COLO668 (cell line): ENCODE measurements around the gene LUC7L.
A peak's percentile ranks its signal among the peaks of the same experiment; 100 is the strongest.
"Not testable (repeated sequence)": the region's sequence is repeated elsewhere in the genome, so short reads cannot be mapped to it uniquely, and the experiment has no call there.

ENCODE experiments used
- DNase-seq: peaks from one replicate; lab custom pipeline; 2025; ENCODE audit not compliant: unreplicated experiment; lab: John Stamatoyannopoulos, UW

LUC7L gene

GRCh38 chr16:263944-264343, 34.7 kb upstream of the LUC7L start:
- no peak for DNase-seq

GRCh38 chr16:263182-263774, 34.0 kb upstream of the LUC7L start:
- DNase-seq, result no peak

- no peak for DNase-seq
Observed at GRCh38 chr16:262121-262745, 33.0 kb upstream of the LUC7L start.

- no peak for DNase-seq
Observed at GRCh38 chr16:261031-261691, 31.9 kb upstream of the LUC7L start.

GRCh38 chr16:260326-260725, 31.1 kb upstream of the LUC7L start:
- no peak for DNase-seq

- DNase-seq, result no peak
Observed at GRCh38 chr16:259814-260253, 30.6 kb upstream of the LUC7L start.

- no peak for DNase-seq
Observed at GRCh38 chr16:259226-259625, 30.0 kb upstream of the LUC7L start.

- DNase-seq, result not testable (repeated sequence)
Observed at GRCh38 chr16:258091-258490, 28.8 kb upstream of the LUC7L start.

GRCh38 chr16:255183-255582, 25.9 kb upstream of the LUC7L start:
- DNase-seq, result no peak

- DNase-seq, result no peak
Observed at GRCh38 chr16:254461-254860, 25.2 kb upstream of the LUC7L start.

GRCh38 chr16:253833-254232, 24.6 kb upstream of the LUC7L start:
- no peak for DNase-seq

- no peak for DNase-seq
Observed at GRCh38 chr16:252366-253337, 23.4 kb upstream of the LUC7L start.

- no peak for DNase-seq
Observed at GRCh38 chr16:249431-249830, 20.2 kb upstream of the LUC7L start.

GRCh38 chr16:247027-247426, 17.8 kb upstream of the LUC7L start:
- no peak for DNase-seq

- no peak for DNase-seq
Observed at GRCh38 chr16:245105-245504, 15.9 kb upstream of the LUC7L start.

- no peak for DNase-seq
Observed at GRCh38 chr16:243348-243747, 14.1 kb upstream of the LUC7L start.

- no peak for DNase-seq
Observed at GRCh38 chr16:242281-242680, 13.0 kb upstream of the LUC7L start.

GRCh38 chr16:240559-240958, 11.3 kb upstream of the LUC7L start:
- no peak for DNase-seq

- no peak for DNase-seq
Observed at GRCh38 chr16:239948-240277, 10.7 kb upstream of the LUC7L start.

- DNase-seq, result peak; percentile 98
Observed at GRCh38 chr16:234468-235305, 5.4 kb upstream of the LUC7L start, which contains the start of gene FAM234A. Gene FAM234A (plus strand): TSS chr16:234821. CDS start chr16:254414, 19,593 bp downstream.
